ENCODE results near the gene NACC2. TPM values are rescaled to one million over a fixed set of nuclear protein-coding genes. Genes with fewer than 3 reads are reported as not detected.

The NACC2 gene
- total RNA-seq, 4 donors from 2014 or later, result 22.2 to 64.3 (median 26.5) TPM

DNA sequence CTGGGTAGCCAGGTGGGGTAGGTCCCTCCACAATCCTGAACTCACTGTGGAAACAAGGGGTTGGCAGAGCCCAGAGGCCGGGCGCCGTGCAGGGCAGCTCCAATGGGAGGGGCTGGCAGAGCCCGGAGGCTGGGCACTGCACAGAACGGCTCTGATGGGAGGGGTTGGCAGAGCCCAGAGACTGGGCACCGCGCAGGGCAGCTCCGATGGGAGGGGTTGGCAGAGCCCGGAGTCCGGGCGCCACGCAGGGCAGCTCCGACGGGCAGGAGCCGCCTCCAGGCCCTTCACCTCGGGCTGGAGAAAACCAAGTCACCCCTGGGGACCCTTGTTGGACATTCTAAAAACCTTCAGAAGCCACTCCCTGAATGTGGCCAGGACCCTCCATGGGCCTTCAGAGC, 9.3 kb downstream of the NACC2 start:
- TF ChIP-seq, protein P1, sequence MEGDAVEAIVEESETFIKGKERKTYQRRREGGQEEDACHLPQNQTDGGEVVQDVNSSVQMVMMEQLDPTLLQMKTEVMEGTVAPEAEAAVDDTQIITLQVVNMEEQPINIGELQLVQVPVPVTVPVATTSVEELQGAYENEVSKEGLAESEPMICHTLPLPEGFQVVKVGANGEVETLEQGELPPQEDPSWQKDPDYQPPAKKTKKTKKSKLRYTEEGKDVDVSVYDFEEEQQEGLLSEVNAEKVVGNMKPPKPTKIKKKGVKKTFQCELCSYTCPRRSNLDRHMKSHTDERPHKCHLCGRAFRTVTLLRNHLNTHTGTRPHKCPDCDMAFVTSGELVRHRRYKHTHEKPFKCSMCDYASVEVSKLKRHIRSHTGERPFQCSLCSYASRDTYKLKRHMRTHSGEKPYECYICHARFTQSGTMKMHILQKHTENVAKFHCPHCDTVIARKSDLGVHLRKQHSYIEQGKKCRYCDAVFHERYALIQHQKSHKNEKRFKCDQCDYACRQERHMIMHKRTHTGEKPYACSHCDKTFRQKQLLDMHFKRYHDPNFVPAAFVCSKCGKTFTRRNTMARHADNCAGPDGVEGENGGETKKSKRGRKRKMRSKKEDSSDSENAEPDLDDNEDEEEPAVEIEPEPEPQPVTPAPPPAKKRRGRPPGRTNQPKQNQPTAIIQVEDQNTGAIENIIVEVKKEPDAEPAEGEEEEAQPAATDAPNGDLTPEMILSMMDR (IDR thresholded peaks at IDR 0.05), result no peak
- TF ChIP-seq POLR2AphosphoS5 (IDR thresholded peaks at IDR 0.05) (no peak), POLR2A (IDR thresholded peaks at IDR 0.05) (no peak), EP300 (IDR thresholded peaks at IDR 0.05; ENCODE audit: low read depth) (no peak)
- peaks cover 15 to 76% (median 50%) of the 10 kb centered on the region in 4 donors for H3K4me1 ChIP-seq

DNA sequence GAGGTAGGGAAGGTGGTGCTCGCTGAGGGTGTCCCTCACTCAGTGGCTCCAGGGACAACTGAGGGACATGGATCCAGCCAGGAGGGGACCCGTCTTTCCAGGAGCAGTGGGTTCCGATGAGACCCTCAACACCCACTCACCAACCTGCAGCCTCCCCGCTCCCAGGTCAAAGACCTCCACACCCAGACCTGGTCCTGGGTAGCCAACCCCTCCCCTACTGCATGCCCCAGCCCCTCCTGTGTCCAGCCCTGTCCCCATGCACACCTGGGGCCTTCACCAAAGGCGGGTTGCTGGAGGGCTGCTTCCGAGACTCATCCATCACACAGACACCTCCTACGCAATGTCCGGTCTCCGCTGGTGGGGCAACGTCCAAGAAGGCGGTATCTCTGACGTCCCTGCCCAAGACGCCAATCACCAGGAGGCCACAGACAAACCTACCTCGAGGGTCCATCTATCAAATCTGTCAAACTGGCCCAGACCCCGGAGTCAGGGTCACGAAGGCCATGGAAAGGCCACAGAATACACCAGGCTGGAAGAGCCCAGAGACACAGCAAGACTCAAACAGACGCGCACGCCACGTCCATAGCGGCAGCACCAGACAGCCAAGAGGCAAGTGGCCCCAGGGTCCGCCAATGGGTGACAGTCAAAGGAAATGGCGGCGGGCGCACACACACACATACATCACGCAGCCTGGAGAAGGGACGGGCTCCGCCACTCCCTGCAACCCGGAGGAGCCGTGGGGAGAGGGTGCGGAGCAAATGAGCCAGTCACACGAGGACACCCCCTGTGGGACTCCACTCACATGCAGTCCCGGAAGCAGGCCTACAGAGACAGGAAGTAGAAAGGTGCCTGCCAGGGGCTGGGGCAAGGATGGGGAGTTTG, 10.8 kb downstream of the NACC2 start:
- TF ChIP-seq, protein P1 (IDR thresholded peaks at IDR 0.05), result no peak
- TF ChIP-seq POLR2AphosphoS5 (IDR thresholded peaks at IDR 0.05) (no peak), POLR2A (IDR thresholded peaks at IDR 0.05) (no peak), EP300 (IDR thresholded peaks at IDR 0.05; ENCODE audit: low read depth) (no peak)
- Histone ChIP-seq H3K4me1 (peaks cover 16 to 73% (median 47%) of the 10 kb centered on the region in 4 donors), H3K9me3 (no peaks in the 10 kb centered on the region), H3K27me3 (no peaks in the 10 kb centered on the region), H3K27ac (no peak overlapping the region), H3K36me3 (no peaks in the 10 kb centered on the region), H3K4me3 (no peak overlapping the region)
- DNase-seq, result no peak
- intact Hi-C loops (cut with DNase I; ENCODE audit: low total_unique reads) (no loop called here), in situ Hi-C loops (cut with MboI; ENCODE audit: low pct_ligation_motif_present in 1 of 4, low pct_unique_long_range_greater_than_20kb in 1 of 4, low sequenced_read_pairs in 3 of 4) (no loop called here)
- 78 to 94% methylated on average over 8 to 33 of the region's 33 CpGs for WGBS, 2 donors (ENCODE audit: low coverage in 1 of 2)

More for the DNA sequence above, 9.3 kb downstream of the NACC2 start:
- intact Hi-C loops (cut with DNase I; ENCODE audit: low total_unique reads), result no loop called here
- peak overlapping the region; percentile 58 to 98 (median 78) for H3K27ac ChIP-seq
- H3K36me3 ChIP-seq, result no peaks in the 10 kb centered on the region
- H3K27me3 ChIP-seq, result no peaks in the 10 kb centered on the region
- H3K9me3 ChIP-seq, result no peaks in the 10 kb centered on the region
- WGBS, 2 donors (ENCODE audit: low coverage in 1 of 2), result 56 to 90% methylated on average over 2 to 15 of the region's 16 CpGs
- in situ Hi-C loops (cut with MboI; ENCODE audit: low pct_ligation_motif_present in 1 of 4, low pct_unique_long_range_greater_than_20kb in 1 of 4, low sequenced_read_pairs in 3 of 4), result no loop called here
- DNase-seq, result peak; percentile 49
- no peak overlapping the region for H3K4me3 ChIP-seq

DNA sequence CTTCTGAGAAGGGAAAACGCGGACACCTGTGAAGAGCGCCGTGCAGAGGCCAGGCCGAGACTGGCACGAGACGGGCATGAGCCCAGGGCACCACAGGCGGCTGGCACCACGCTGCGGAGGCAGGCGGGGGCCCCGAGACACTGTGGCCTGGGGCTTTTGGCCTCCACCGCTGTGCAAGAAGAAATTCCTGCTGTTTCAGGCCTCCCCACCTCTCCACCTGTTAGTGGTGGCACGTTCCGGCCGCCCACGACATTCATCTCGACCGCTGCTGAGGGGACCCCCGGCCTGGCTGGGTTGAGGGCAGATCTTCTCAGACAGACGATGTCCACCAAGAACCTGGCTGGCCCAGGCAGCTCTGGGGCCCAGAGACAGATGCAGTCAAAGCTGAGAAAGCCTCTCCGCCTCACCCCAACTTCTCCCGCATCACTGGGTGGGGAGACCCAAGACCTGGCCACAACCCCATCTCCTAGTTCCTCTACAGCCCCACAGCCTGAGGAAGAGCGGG, 11.5 kb downstream of the NACC2 start:
- WGBS, 2 donors (ENCODE audit: low coverage in 1 of 2), result 81 to 93% methylated on average over 7 to 24 of the region's 24 CpGs
- in situ Hi-C loops (cut with MboI; ENCODE audit: low pct_ligation_motif_present in 1 of 4, low pct_unique_long_range_greater_than_20kb in 1 of 4, low sequenced_read_pairs in 3 of 4) (no loop called here), intact Hi-C loops (cut with DNase I; ENCODE audit: low total_unique reads) (no loop called here)
- peak overlapping the region in 1 of 4 donors; percentile 41 for H3K27ac ChIP-seq
- TF ChIP-seq POLR2A (IDR thresholded peaks at IDR 0.05), result no peak
- no peak for TF ChIP-seq EP300 (IDR thresholded peaks at IDR 0.05; ENCODE audit: low read depth)
- TF ChIP-seq, protein P1 (IDR thresholded peaks at IDR 0.05), result no peak
- H3K4me1 ChIP-seq, result peaks cover 13 to 71% (median 45%) of the 10 kb centered on the region in 4 donors
- H3K36me3 ChIP-seq, result no peaks in the 10 kb centered on the region
- no peaks in the 10 kb centered on the region for H3K9me3 ChIP-seq
- no peaks in the 10 kb centered on the region for H3K27me3 ChIP-seq
- no peak overlapping the region for H3K4me3 ChIP-seq
- DNase-seq, result no peak

DNA sequence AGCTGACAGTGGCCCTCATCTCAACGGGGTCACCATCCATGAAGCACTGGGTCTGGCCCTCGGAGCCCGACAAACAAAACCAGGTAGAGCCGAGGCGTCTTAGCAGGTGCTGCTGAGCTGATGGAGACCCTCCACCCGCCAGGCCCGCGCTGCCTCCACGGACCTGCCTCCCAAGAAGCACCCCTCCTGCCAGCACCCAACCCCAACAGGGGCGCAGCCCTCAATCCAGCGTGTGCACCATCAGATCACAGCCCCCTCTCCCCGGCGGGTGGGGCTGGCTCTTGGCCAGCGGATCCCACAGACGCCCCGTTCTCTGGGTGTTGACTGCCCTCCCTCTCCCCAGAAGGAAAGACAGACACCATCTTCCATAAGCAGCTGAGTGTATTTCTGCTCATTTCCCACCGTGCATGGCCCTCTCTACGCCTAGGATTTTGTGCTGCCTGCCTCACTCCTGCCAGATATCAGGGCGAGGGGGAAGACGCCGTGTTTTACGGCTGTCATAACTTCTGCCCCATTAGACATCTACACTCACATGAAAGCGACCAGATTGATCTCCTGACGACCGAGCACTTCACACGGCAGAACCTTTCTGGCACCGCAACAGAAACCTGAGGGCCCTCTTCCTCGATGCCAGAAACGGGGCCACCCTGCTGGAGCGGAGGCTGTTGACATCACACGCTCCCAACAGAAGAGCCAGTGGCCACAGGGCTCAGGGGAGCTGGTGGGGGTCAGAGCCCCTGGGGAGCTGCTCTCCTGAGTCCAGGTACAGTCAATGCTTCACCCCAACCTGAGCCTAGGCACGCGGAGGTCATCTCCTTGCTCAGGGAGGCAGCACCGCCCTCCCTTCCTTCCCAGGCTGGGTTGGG, 12.4 kb downstream of the NACC2 start:
- no peak for DNase-seq
- intact Hi-C loops (cut with DNase I; ENCODE audit: low total_unique reads), result no loop called here
- Histone ChIP-seq H3K4me3 (no peak overlapping the region), H3K9me3 (no peaks in the 10 kb centered on the region), H3K36me3 (no peaks in the 10 kb centered on the region), H3K4me1 (peaks cover 13 to 64% (median 40%) of the 10 kb centered on the region in 4 donors), H3K27ac (peak overlapping the region in 2 of 4 donors; percentile 0 to 41), H3K27me3 (no peaks in the 10 kb centered on the region)
- in situ Hi-C loops (cut with MboI; ENCODE audit: low pct_ligation_motif_present in 1 of 4, low pct_unique_long_range_greater_than_20kb in 1 of 4, low sequenced_read_pairs in 3 of 4), result no loop called here
- TF ChIP-seq EP300 (IDR thresholded peaks at IDR 0.05; ENCODE audit: low read depth), result no peak
- no peak for TF ChIP-seq POLR2A (IDR thresholded peaks at IDR 0.05)
- TF ChIP-seq POLR2AphosphoS5 (IDR thresholded peaks at IDR 0.05), result no peak
- TF ChIP-seq, protein P1 (IDR thresholded peaks at IDR 0.05), result no peak
- WGBS, 2 donors (ENCODE audit: low coverage in 1 of 2), result 82 to 85% methylated on average over 7 to 31 of the region's 34 CpGs
